CD1c-positive myeloid dendritic cell (primary cell): ENCODE measurements around the gene DDX56.
A peak's percentile ranks its signal among the peaks of the same experiment; 100 is the strongest.

ENCODE experiments used
- DNase-seq: peaks from one replicate; pipeline ENCODE4 v3.0.0-alpha.2; 2016; ENCODE audit errors: extremely low spot score

The DDX56 gene, protein sequence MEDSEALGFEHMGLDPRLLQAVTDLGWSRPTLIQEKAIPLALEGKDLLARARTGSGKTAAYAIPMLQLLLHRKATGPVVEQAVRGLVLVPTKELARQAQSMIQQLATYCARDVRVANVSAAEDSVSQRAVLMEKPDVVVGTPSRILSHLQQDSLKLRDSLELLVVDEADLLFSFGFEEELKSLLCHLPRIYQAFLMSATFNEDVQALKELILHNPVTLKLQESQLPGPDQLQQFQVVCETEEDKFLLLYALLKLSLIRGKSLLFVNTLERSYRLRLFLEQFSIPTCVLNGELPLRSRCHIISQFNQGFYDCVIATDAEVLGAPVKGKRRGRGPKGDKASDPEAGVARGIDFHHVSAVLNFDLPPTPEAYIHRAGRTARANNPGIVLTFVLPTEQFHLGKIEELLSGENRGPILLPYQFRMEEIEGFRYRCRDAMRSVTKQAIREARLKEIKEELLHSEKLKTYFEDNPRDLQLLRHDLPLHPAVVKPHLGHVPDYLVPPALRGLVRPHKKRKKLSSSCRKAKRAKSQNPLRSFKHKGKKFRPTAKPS

GRCh38 chr7:44573464-44574286, at the start of gene DDX56:
Gene DDX56 (minus strand): TSS chr7:44573908. CDS start chr7:44573895, 13 bp downstream.
- DNase-seq, result peak; percentile 98

GRCh38 chr7:44622342-44623151, 48.8 kb upstream of the DDX56 start:
- peak; percentile 34 for DNase-seq

GRCh38 chr7:44621750-44622103, 48.0 kb upstream of the DDX56 start:
- no peak for DNase-seq

DNA sequence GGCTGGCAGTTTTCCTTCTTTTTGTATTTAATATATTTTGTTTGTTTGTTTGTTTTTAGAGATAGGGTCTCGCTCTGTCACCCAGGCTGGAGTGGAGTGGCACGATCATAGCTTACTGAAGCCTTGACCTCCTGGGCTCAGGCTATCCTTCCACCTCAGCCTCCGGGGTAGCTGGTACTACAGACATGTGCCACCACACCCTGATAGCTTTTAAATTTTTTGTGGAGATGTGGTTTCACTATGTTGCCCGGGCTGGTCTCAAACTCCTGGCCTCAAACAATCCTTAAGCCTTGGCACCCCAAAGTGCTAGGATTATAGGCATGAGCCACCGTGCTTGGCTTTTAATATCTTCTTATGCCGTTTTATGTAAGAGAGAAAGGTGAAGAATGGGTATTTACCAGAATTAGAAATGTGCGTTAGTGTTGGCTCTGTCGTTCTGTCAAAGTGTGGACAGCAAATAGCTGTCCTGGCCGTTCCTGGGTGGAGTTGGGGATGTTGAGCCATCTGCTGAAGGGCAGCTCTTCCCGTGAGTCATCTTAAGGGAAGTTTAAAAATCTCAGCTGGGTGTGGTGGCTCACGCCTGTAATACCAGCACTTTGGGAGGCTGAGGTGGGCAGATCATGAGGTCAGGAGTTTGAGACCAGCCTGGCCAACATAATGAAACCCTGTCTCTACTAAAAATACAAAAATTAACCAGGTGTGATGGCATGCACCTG, 47.5 kb upstream of the DDX56 start:
- peak; percentile 79 for DNase-seq

DNA sequence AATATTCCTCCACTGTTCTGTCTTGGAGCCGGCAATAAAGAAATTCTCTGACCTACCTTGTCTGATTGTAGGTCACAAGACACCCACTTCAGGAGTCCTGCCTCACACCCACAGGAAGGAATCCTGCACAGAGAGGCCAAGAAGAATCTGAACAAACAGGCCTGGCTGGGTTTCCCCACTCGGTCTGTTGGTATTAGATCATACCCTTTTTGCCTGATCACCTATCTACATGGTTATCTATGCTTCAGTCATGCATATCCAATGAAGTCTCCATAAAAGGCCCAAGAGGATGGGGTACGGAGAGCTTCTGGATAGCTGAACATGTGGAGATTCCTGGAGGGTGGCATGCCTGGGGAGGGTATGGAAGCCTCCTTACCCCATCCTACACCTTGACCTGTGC, 45.0 kb upstream of the DDX56 start:
- DNase-seq, result no peak

DNA sequence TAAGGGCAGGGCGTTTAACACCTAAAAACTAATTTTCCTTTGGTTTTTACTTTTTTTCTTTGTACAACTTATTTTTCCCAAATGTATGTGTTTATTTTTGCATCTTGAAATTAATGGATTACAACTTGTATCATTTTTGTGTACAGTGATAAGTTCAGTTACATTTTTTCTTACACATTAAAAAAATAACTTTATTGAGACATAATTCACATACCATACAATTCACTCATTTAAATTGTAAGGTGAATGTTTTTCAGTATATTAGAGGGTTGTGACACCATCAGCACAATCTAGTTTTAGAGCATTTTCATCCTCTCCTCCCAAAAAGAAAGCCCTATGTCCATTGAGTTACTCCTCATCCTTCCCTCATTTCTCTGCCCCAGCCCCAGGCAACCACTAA, 44.3 kb upstream of the DDX56 start:
- DNase-seq, result no peak

- DNase-seq, result peak; percentile 43
Measured at GRCh38 chr7:44617225-44617890, 43.6 kb upstream of the DDX56 start.

DNA sequence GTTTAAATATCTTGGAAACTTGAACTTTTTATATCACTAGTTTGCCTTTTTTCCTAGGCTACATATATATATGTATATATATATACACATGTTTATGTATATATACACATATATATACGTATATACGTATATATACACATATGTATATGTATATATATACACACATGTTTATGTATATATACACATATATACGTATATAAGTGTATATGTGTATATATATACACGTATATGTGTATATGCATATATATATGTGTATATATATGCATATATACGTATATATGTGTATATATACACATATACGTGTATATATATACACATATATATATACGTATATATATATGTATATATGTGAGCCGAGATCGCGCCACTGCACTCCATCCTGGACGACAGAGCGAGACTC, 42.8 kb upstream of the DDX56 start:
- DNase-seq, result no peak

DNA sequence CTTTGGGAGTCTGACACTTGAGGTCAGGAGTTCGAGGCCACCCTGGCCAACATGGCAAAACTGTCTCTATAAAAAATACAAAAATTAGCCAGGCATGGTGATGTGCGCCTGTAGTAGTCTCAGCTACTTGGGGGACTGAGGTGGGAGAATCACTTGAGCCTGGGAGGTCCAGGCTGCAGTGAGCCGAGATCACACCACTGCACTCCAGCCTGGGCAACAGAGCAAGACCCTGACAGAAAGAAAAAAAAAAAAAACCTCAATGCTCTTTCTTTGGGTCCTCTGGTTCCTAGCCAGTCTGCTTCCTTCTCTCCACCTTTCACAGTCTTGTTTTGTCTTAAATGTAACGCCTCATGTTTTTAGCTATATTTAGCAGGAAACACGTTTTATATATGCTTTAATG, 42.1 kb upstream of the DDX56 start:
- DNase-seq, result no peak

DNA sequence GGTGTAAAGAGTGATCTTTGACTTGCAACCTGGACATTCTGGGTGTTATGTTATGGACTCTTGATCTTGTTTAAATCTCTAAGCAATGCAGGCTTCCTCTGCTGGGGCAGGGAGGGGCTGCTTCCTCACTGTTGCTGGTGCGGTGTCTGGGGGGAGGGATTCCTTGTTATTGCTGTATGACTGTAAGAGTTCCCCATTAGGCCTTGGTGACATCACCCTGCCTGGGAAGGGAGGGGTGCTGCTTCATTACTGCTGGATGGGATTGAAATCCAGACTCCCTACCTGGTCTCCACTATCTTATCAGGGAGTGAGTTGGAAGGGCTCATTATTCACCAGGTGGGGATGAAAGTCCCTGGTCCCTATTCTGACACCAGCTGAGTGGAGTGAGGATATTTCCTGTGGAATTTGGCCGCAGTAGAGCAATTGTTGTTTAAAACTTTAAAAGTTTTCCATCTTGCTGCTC, 41.5 kb upstream of the DDX56 start:
- DNase-seq, result peak; percentile 89

- DNase-seq, result no peak
Measured at GRCh38 chr7:44609829-44610228, 36.1 kb upstream of the DDX56 start.

- no peak for DNase-seq
Measured at GRCh38 chr7:44608916-44609648, 35.4 kb upstream of the DDX56 start.

- no peak for DNase-seq
Measured at GRCh38 chr7:44607141-44608068, 33.7 kb upstream of the DDX56 start.

DNA sequence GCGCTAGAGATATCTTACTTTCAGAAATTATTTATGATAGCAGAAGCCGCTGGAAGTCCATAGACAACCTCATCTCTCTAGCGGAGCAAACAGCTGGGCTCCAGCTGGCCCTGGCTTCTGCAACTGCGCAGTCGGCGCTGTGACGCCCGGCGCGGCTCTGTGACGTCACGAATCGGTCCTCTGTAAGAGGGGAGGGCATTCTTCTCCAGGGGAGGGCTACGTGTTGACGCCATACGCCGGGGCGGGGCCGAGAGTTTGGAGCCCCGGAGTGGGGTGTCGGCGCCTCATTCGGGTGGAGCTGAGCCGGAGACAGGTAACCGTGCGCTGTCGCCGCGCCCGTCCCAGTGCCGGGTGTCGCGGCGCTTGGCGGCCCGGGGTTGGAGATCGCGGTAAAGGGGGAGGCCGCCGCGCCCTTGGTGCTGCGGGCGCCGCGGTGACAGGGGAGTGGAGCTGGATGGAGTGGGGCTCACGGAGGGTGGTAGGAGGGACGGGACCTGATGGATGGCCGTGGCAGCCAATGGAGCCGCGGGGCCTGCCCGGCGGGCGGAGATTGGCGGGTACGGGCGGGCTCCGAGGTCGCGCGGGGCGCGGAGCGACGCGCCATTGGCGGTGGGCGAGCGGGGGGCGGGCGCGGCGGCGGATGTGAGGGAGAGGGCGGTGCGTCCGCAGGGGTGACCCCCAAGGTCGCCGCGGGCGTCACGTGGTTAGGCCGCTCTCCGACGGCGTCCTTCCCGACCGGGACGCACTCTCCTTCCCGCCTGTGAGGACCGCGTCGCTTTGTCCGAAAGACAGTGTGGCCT, 32.8 kb upstream of the DDX56 start, which contains the start of gene OGDH:
Gene OGDH, plus strand, starts transcription at position 287 of the 800 bp plus-strand sequence. CDS start 17,717 bp downstream, outside the sequence.
- DNase-seq, result peak; percentile 99

GRCh38 chr7:44604941-44605340, 31.2 kb upstream of the DDX56 start:
- no peak for DNase-seq

DNA sequence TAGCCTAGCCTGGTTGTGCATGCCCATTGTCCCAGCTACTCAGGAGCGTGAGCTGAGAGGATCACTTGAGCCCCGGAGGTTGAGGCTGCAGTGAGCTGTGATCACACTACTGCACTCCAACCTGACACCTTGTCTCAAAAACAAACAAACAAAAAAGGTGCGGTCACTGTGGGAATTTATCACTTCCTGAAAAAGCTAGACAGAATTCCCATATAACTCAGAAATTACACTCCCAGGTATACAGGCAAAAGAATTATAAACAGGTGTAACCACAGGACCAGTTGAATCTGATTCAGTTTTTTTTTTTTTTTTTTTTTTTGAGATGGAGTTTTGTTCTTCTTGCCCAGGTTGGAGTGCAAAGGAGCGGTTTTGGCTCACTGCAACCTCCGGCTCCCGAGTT, 29.5 kb upstream of the DDX56 start:
- no peak for DNase-seq

- no peak for DNase-seq
Measured at GRCh38 chr7:44602576-44602910, 28.8 kb upstream of the DDX56 start.

DNA sequence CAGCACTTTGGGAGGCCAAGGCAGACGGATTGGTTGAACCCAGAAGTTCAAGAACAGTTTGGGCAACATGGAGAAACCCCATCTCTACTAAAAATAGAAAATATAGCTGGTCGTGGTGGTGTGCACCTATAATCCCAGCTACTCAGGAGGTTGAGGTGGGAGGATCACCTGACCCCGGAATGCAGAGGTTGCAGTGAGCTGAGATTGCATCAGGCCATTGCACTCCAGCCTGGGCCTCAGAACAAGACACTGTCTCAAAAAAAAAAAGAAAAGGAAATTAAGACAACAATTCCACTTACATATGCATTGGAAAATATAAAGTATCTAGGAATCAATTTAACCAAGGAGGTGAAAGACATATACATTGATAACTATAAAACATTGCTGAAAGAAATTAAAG, 25.5 kb upstream of the DDX56 start:
- no peak for DNase-seq
